Liver (tissue), 3 donors: ENCODE results near the gene MTMR12.
"Not testable (repeated sequence)": the region's sequence is repeated elsewhere in the genome, so short reads cannot be mapped to it uniquely, and the experiment has no call there.

ENCODE experiments used
- CTCF ChIP-seq: fragments of 150-350 bp; IDR thresholded peaks from 2 replicates; pipeline ENCODE4 v1.5.1; 2017; ENCODE audit warnings: improper control_type of control experiment, low read depth, low read length; ENCODE audit not compliant: missing input control
- EGR1 ChIP-seq, 2 donors: IDR thresholded peaks; 2 replicates each; pipeline ENCODE4 v1.6.1; 2016 to 2018; ENCODE audit warnings: antibody characterized with exemption in 2 of 2, low read depth in 2 of 2
- FOXA1 ChIP-seq: IDR thresholded peaks from 2 replicates; pipeline ENCODE4 v1.6.1; 2016; ENCODE audit warnings: antibody characterized with exemption
- GABPA ChIP-seq, 2 donors: IDR thresholded peaks in 1 of 2; conservative IDR thresholded peaks in 1 of 2; 2 replicates each; pipeline ENCODE4 v1.6.1; 2016; ENCODE audit warnings: antibody characterized with exemption in 2 of 2, mild to moderate bottlenecking in 1 of 2, moderate library complexity in 1 of 2
- JUND ChIP-seq, 2 donors: IDR thresholded peaks; 2 replicates each; pipeline ENCODE4 v1.6.1; 2016; ENCODE audit warnings: antibody characterized with exemption in 2 of 2
- MAX ChIP-seq: IDR thresholded peaks from 2 replicates; pipeline ENCODE4 v1.6.1; 2016; ENCODE audit warnings: antibody characterized with exemption
- NR2F2 ChIP-seq: IDR thresholded peaks from 2 replicates; pipeline ENCODE4 v1.6.1; 2016; ENCODE audit warnings: antibody characterized with exemption
- RAD21 ChIP-seq, 2 donors: IDR thresholded peaks; 2 replicates each; pipeline ENCODE4 v1.6.1; 2016; ENCODE audit warnings: antibody characterized with exemption in 2 of 2, mild to moderate bottlenecking in 2 of 2
- REST ChIP-seq: IDR thresholded peaks from 2 replicates; pipeline ENCODE4 v1.6.1; 2016; ENCODE audit warnings: antibody characterized with exemption, mild to moderate bottlenecking
- RXRA ChIP-seq, 2 donors: IDR thresholded peaks; 2 replicates each; pipeline ENCODE4 v1.6.1; 2017 to 2018; ENCODE audit warnings: antibody characterized with exemption in 2 of 2, mild to moderate bottlenecking in 1 of 2
- SP1 ChIP-seq: IDR thresholded peaks from 2 replicates; pipeline ENCODE4 v1.6.1; 2018; ENCODE audit warnings: antibody characterized with exemption, mild to moderate bottlenecking
- TAF1 ChIP-seq: conservative IDR thresholded peaks from 2 replicates; pipeline ENCODE4 v1.6.1; 2016; ENCODE audit warnings: antibody characterized with exemption, mild to moderate bottlenecking
- YY1 ChIP-seq: IDR thresholded peaks from 2 replicates; pipeline ENCODE4 v1.6.1; 2016; ENCODE audit warnings: antibody characterized with exemption, mild to moderate bottlenecking
- ZBTB33 ChIP-seq: IDR thresholded peaks from 2 replicates; pipeline ENCODE4 v1.6.1; 2016; ENCODE audit warnings: antibody characterized with exemption
- donor health status: healthy.
- donor health status: healthy.

- TF ChIP-seq TAF1; CTCF; JUND (IDR thresholded peaks at IDR 0.05); MAX; FOXA1; GABPA (IDR thresholded peaks at IDR 0.05 in 1 of 2, conservative IDR thresholded peaks at IDR 0.05 in 1 of 2); YY1; ZBTB33; REST; SP1; EGR1 (IDR thresholded peaks at IDR 0.05; ENCODE audit: low read depth in 2 of 2); RAD21 (IDR thresholded peaks at IDR 0.05); NR2F2; RXRA (IDR thresholded peaks at IDR 0.05): not testable (repeated sequence)
Measured at GRCh38 chr5:32287525-32287924, 25.2 kb downstream of the MTMR12 start.
